Measurements from ENCODE around the gene OMP. TPM values are rescaled to one million over a fixed set of nuclear protein-coding genes. Genes with fewer than 3 reads are reported as not detected.

The OMP gene
- total RNA-seq, 2 experiments from 2014 or later = not detected

DNA sequence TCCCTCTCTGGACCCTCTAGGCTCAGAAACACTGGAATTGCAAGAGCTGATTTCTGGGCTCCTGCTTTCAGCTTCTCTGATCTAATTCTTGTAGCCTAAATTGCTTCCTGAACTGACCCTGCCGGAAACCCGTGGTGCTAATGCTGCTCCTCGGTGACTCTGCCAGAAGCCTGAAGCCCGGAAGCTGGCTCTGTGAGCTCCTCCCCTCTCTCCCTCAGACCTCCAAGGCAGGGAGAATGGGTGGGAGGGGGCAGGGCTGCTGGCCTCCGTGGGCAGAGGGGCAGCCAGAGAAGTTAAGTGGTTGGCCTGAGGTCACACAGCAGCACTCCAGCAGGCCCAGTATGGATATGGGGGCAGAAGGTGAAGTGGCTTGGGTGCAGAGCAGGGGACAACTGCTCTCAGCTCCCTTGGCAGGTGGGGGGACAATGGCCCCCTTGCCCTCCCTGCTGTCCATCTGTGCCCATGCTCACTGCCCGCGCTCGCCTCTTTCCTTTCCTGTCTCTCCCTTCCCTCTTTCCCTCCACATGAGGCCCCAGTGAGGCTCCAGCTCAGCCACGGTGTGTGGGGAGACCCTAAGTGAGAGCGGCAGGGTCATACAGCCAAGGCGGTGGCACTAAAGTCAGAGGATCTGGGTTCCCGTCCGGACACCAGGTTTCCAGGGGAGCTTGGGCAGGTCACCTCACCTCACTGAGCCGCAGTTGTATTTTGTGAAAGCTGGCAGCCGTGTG is 19.6 kb upstream of the OMP start:
- Histone ChIP-seq H3K36me3 (ENCODE audit: insufficient read depth, low read length) (no peaks in the 10 kb centered on the region), H2AFZ (ENCODE audit: low read length) (no peak overlapping the region), H3K79me2 (ENCODE audit: insufficient read depth, low read depth, low read length) (no peaks in the 10 kb centered on the region), H3K9me3 (ENCODE audit: low read length) (peaks cover 7% of the 10 kb centered on the region; the same call in 1 of the 2 replicates), H3K4me2 (ENCODE audit: low read length) (no peak overlapping the region), H3K27ac (ENCODE audit: low read depth, low read length, poor library complexity, severe bottlenecking) (no peak overlapping the region), H4K20me1 (ENCODE audit: insufficient read depth, low read length) (no peaks in the 10 kb centered on the region), H3K4me1 (ENCODE audit: insufficient read depth, low read length, poor library complexity, severe bottlenecking) (no peaks in the 10 kb centered on the region), H3K9me2 (ENCODE audit: insufficient read depth, low read length) (no peaks in the 10 kb centered on the region), H3K4me3 (ENCODE audit: low read depth, low read length, poor library complexity, severe bottlenecking) (no peak overlapping the region)
- TF ChIP-seq, protein P1, sequence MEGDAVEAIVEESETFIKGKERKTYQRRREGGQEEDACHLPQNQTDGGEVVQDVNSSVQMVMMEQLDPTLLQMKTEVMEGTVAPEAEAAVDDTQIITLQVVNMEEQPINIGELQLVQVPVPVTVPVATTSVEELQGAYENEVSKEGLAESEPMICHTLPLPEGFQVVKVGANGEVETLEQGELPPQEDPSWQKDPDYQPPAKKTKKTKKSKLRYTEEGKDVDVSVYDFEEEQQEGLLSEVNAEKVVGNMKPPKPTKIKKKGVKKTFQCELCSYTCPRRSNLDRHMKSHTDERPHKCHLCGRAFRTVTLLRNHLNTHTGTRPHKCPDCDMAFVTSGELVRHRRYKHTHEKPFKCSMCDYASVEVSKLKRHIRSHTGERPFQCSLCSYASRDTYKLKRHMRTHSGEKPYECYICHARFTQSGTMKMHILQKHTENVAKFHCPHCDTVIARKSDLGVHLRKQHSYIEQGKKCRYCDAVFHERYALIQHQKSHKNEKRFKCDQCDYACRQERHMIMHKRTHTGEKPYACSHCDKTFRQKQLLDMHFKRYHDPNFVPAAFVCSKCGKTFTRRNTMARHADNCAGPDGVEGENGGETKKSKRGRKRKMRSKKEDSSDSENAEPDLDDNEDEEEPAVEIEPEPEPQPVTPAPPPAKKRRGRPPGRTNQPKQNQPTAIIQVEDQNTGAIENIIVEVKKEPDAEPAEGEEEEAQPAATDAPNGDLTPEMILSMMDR (conservative IDR thresholded peaks at IDR 0.05; ENCODE audit: low read length) = no peak
- no peak for TF ChIP-seq EZH2phosphoT487 (IDR thresholded peaks at IDR 0.05; ENCODE audit: borderline replicate concordance, low read depth, low read length)
- ChIA-PET POLR2A (no interaction called here), CTCF (ENCODE audit: unreplicated experiment) (no interaction called here)
- BruUV-seq (replicated peaks) = no TSS peak
- DNase-seq (ENCODE audit: low spot score) = no peak
- intact Hi-C loops (cut with micrococcal nuclease; ENCODE audit: unreplicated experiment) = no loop called here

DNA sequence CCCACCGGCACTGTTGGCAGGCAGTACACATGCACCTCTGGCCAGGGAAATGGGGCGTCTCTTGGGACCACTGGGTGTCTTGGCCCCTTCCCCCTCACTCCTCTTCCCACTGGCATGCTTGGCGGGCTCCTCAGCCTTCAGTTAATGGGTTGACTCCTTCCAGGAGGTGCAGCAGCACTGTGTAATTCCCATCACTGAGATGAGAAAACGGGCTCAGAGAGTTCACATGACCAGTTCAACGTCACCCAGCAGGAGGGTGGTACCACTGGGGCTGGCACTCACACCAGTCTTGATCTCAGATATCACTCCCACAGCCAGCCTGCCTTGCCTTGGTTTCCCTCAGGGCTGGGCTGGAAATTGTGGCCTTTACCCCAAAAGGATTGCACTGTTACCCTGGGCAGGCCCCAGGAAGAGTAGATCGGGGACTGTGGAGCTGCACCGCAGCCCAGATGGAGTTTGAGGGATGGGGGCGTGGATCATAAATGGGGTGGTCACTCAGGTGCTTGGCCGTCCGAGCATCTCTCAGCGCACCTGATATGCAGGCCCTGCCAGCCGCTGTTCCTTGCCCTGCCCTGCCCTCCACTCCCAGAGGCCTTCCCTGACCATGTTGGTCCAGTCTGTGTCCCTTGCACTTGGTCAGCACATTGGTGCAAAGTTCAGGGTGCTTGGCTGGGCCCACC is 18.9 kb upstream of the OMP start:
- DNase-seq (ENCODE audit: low spot score) = no peak
- BruUV-seq (replicated peaks) = no TSS peak
- no peak overlapping the region for H3K4me2 ChIP-seq (ENCODE audit: low read length)
- H3K36me3 ChIP-seq (ENCODE audit: insufficient read depth, low read length) = no peaks in the 10 kb centered on the region
- POLR2A ChIA-PET = no interaction called here
- H3K27ac ChIP-seq (ENCODE audit: low read depth, low read length, poor library complexity, severe bottlenecking) = no peak overlapping the region
- H4K20me1 ChIP-seq (ENCODE audit: insufficient read depth, low read length) = no peaks in the 10 kb centered on the region
- intact Hi-C loops (cut with micrococcal nuclease; ENCODE audit: unreplicated experiment) = no loop called here
- H3K4me3 ChIP-seq (ENCODE audit: low read depth, low read length, poor library complexity, severe bottlenecking) = no peak overlapping the region
- H3K4me1 ChIP-seq (ENCODE audit: insufficient read depth, low read length, poor library complexity, severe bottlenecking) = no peaks in the 10 kb centered on the region
- no peak overlapping the region for H2AFZ ChIP-seq (ENCODE audit: low read length)
- no peaks in the 10 kb centered on the region for H3K79me2 ChIP-seq (ENCODE audit: insufficient read depth, low read depth, low read length)
- 0 out of 2 replicates have a peak, but pooled peaks cover under 1% of the 10 kb centered on the region for H3K9me3 ChIP-seq (ENCODE audit: low read length)
- CTCF ChIA-PET (ENCODE audit: unreplicated experiment) = no interaction called here
- TF ChIP-seq, protein P1 (conservative IDR thresholded peaks at IDR 0.05; ENCODE audit: low read length) = no peak
- no peak for TF ChIP-seq EZH2phosphoT487 (IDR thresholded peaks at IDR 0.05; ENCODE audit: borderline replicate concordance, low read depth, low read length)
- H3K9me2 ChIP-seq (ENCODE audit: insufficient read depth, low read length) = no peaks in the 10 kb centered on the region

Measured in OCI-LY7 (cell line).